Testis (tissue), 3 donors: ENCODE data around the gene PDIK1L. TPM values are rescaled to one million over a fixed set of nuclear protein-coding genes. Genes with fewer than 3 reads are reported as not detected.

Experiments
- DNase-seq: peaks from one replicate; pipeline ENCODE4 v3.0.0-alpha.2; 2019
- H3K27ac ChIP-seq, 2 donors: fragments of 200-600 bp; sonication (generic); one replicate each; pipeline ENCODE4 v1.5.1; 2019
- H3K27me3 ChIP-seq: fragments of 200-600 bp; sonication (generic); one replicate; pipeline ENCODE4 v1.5.1; 2019
- H3K36me3 ChIP-seq: fragments of 200-600 bp; sonication (generic); one replicate; pipeline ENCODE4 v1.5.1; 2017; ENCODE audit warnings: low read depth; ENCODE audit errors: missing control alignments
- H3K4me1 ChIP-seq: fragments of 200-600 bp; sonication (generic); one replicate; pipeline ENCODE4 v1.5.1; 2019
- H3K4me3 ChIP-seq, 2 donors: fragments of 200-600 bp; sonication (generic); one replicate each; pipeline ENCODE4 v1.5.1; 2017 to 2019
- H3K9me3 ChIP-seq: fragments of 200-600 bp; sonication (generic); one replicate; pipeline ENCODE4 v1.5.1; 2017
- POLR2A ChIP-seq: fragments of 450-650 bp; IDR thresholded peaks from one replicate; pipeline ENCODE4 v1.6.1; 2017; ENCODE audit warnings: antibody characterized with exemption, mild to moderate bottlenecking, moderate library complexity
- WGBS, 2 donors: methylation state at CpG; one replicate each; pipeline ENCODE4 v1.1.5; 2018; 5-methylcytosine and 5-hydroxymethylcytosine counted together
- intact Hi-C: fragments of 100-400 bp; cut with DNase I; formaldehyde crosslinking; loops from one replicate; pipeline ENCODE4 v1.15.1; 2023; ENCODE audit warnings: low total_unique reads
- polyA plus RNA-seq: library from polyadenylated mRNA; stranded (reverse); fragments of 350-450 nt; fragmentation: Illumina TruSeq; extraction: RNeasy Lipid Tissue Mini Kit (QIAGEN cat#74804); gene quantifications from one replicate; pipeline ENCODE4 v1.2.3, GENCODE V29; 2014; ENCODE audit warnings: low read depth, low replicate concordance; ENCODE audit not compliant: insufficient read depth
- total RNA-seq, 2 donors: library from RNA; depleted of rRNA; stranded (reverse); fragments of >200 nt; gene quantifications; one replicate each; pipeline ENCODE4 v1.2.3, GENCODE V29; 2016
- TF ChIP-seq, protein P1 (sequence below), 3 experiments: fragments of 450-650 bp in 2 of 3; fragments of 200-600 bp in 1 of 3; sonication (generic) in 1 of 3; IDR thresholded peaks; one replicate each; pipeline ENCODE4 v1.5.1; 2016 to 2019; ENCODE audit warnings: antibody characterized with exemption in 3 of 3, mild to moderate bottlenecking in 2 of 3, moderate library complexity in 1 of 3

The PDIK1L gene
- total and polyA plus RNA-seq, 3 donors from 2014 or later, result 7.0 to 11.7 (median 9.9) TPM

GRCh38 chr1:26153966-26154532 lies 42.4 kb downstream of the PDIK1L start:
- H3K4me1 ChIP-seq, result no peaks in the 10 kb centered on the region
- 61 to 70% methylated on average over 5 of the region's 5 CpGs for WGBS, 2 donors
- no peak overlapping the region for H3K4me3 ChIP-seq
- no peaks in the 10 kb centered on the region for H3K27me3 ChIP-seq
- TF ChIP-seq, protein P1, sequence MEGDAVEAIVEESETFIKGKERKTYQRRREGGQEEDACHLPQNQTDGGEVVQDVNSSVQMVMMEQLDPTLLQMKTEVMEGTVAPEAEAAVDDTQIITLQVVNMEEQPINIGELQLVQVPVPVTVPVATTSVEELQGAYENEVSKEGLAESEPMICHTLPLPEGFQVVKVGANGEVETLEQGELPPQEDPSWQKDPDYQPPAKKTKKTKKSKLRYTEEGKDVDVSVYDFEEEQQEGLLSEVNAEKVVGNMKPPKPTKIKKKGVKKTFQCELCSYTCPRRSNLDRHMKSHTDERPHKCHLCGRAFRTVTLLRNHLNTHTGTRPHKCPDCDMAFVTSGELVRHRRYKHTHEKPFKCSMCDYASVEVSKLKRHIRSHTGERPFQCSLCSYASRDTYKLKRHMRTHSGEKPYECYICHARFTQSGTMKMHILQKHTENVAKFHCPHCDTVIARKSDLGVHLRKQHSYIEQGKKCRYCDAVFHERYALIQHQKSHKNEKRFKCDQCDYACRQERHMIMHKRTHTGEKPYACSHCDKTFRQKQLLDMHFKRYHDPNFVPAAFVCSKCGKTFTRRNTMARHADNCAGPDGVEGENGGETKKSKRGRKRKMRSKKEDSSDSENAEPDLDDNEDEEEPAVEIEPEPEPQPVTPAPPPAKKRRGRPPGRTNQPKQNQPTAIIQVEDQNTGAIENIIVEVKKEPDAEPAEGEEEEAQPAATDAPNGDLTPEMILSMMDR (IDR thresholded peaks at IDR 0.05), result no peak
- no peak for TF ChIP-seq POLR2A
- intact Hi-C loops, result no loop called here
- H3K36me3 ChIP-seq, result no peaks in the 10 kb centered on the region
- H3K9me3 ChIP-seq, result no peaks in the 10 kb centered on the region
- DNase-seq, result no peak
- no peak overlapping the region for H3K27ac ChIP-seq

DNA sequence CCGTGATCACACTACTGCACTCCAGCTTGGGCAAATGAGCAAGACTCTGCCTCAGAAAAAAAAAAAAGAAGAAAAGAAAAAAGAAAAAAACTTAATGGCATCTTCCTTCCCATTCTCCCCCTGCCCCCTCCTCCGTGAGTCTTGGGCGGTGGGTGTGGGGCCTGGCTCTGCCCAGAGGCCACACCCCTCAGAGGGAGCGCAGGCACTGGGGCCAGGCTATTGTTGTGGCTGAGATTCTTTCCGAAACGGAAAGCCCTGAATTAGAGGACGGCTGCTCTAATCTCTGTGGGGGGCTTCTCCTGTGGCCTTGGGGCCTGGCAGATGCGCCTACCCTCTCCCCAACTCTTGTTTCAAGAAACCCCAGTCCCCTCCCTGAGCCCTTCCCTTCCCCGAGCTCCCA lies 43.1 kb downstream of the PDIK1L start:
- intact Hi-C loops, result no loop called here
- Histone ChIP-seq H3K27me3 (no peaks in the 10 kb centered on the region), H3K9me3 (no peaks in the 10 kb centered on the region), H3K4me3 (no peak overlapping the region), H3K36me3 (no peaks in the 10 kb centered on the region), H3K4me1 (no peaks in the 10 kb centered on the region), H3K27ac (no peak overlapping the region)
- 61 to 75% methylated on average over 9 of the region's 9 CpGs for WGBS, 2 donors
- DNase-seq, result no peak
- TF ChIP-seq, protein P1 (IDR thresholded peaks at IDR 0.05), result no peak
- TF ChIP-seq POLR2A, result no peak

- intact Hi-C loops, result no loop called here
- TF ChIP-seq, protein P1 (IDR thresholded peaks at IDR 0.05), result no peak
- TF ChIP-seq POLR2A, result no peak
- no peak for DNase-seq
- H3K27ac ChIP-seq, result no peak overlapping the region
- H3K4me1 ChIP-seq, result no peaks in the 10 kb centered on the region
- H3K27me3 ChIP-seq, result no peaks in the 10 kb centered on the region
- H3K4me3 ChIP-seq, result no peak overlapping the region
- WGBS, 2 donors, result 59 to 68% methylated on average over 18 to 21 of the region's 21 CpGs
- no peaks in the 10 kb centered on the region for H3K36me3 ChIP-seq
- H3K9me3 ChIP-seq, result no peaks in the 10 kb centered on the region
Observed at GRCh38 chr1:26155370-26156284, 44.0 kb downstream of the PDIK1L start.

- no peak overlapping the region for H3K27ac ChIP-seq
Observed at GRCh38 chr1:26156285-26157038, 44.8 kb downstream of the PDIK1L start.

More at GRCh38 chr1:26156285-26157038, 44.8 kb downstream of the PDIK1L start:
- DNase-seq, result no peak
- Histone ChIP-seq H3K36me3 (no peaks in the 10 kb centered on the region), H3K4me3 (no peak overlapping the region), H3K27me3 (no peaks in the 10 kb centered on the region), H3K9me3 (no peaks in the 10 kb centered on the region), H3K4me1 (peaks cover 6% of the 10 kb centered on the region)
- TF ChIP-seq, protein P1 (IDR thresholded peaks at IDR 0.05), result no peak
- no peak for TF ChIP-seq POLR2A
- 35 to 38% methylated on average over 10 to 12 of the region's 12 CpGs for WGBS, 2 donors
- intact Hi-C loops, result no loop called here
